Measurements from ENCODE around the gene RRBP1. TPM values are rescaled to one million over a fixed set of nuclear protein-coding genes. Genes with fewer than 3 reads are reported as not detected.

The RRBP1 gene, protein sequence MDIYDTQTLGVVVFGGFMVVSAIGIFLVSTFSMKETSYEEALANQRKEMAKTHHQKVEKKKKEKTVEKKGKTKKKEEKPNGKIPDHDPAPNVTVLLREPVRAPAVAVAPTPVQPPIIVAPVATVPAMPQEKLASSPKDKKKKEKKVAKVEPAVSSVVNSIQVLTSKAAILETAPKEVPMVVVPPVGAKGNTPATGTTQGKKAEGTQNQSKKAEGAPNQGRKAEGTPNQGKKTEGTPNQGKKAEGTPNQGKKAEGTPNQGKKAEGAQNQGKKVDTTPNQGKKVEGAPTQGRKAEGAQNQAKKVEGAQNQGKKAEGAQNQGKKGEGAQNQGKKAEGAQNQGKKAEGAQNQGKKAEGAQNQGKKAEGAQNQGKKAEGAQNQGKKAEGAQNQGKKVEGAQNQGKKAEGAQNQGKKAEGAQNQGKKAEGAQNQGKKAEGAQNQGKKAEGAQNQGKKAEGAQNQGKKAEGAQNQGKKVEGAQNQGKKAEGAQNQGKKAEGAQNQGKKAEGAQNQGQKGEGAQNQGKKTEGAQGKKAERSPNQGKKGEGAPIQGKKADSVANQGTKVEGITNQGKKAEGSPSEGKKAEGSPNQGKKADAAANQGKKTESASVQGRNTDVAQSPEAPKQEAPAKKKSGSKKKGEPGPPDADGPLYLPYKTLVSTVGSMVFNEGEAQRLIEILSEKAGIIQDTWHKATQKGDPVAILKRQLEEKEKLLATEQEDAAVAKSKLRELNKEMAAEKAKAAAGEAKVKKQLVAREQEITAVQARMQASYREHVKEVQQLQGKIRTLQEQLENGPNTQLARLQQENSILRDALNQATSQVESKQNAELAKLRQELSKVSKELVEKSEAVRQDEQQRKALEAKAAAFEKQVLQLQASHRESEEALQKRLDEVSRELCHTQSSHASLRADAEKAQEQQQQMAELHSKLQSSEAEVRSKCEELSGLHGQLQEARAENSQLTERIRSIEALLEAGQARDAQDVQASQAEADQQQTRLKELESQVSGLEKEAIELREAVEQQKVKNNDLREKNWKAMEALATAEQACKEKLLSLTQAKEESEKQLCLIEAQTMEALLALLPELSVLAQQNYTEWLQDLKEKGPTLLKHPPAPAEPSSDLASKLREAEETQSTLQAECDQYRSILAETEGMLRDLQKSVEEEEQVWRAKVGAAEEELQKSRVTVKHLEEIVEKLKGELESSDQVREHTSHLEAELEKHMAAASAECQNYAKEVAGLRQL (N-terminal part only)
- total RNA-seq, result 10 to 100 TPM; 52.0 to 57.7 TPM

- Histone ChIP-seq H3K4me3 (peak within 1 kb of the TSS; percentile 80 to 98), H3K27me3 (no peaks in the 10 kb centered on the region), H3K27ac (peak within 1 kb of the TSS; percentile 89 to 90), H3K36me3 (peaks cover 10% of the 10 kb centered on the region), H3K4me1 (peaks cover 0 to 24% of the 10 kb centered on the region in 2 donors), H3K9me3 (no peaks in the 10 kb centered on the region)
- TF ChIP-seq, protein P1, sequence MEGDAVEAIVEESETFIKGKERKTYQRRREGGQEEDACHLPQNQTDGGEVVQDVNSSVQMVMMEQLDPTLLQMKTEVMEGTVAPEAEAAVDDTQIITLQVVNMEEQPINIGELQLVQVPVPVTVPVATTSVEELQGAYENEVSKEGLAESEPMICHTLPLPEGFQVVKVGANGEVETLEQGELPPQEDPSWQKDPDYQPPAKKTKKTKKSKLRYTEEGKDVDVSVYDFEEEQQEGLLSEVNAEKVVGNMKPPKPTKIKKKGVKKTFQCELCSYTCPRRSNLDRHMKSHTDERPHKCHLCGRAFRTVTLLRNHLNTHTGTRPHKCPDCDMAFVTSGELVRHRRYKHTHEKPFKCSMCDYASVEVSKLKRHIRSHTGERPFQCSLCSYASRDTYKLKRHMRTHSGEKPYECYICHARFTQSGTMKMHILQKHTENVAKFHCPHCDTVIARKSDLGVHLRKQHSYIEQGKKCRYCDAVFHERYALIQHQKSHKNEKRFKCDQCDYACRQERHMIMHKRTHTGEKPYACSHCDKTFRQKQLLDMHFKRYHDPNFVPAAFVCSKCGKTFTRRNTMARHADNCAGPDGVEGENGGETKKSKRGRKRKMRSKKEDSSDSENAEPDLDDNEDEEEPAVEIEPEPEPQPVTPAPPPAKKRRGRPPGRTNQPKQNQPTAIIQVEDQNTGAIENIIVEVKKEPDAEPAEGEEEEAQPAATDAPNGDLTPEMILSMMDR (IDR thresholded peaks at IDR 0.05), result peak; percentile 49 to 67
- DNase-seq (ENCODE audit: low spot score), result peak; percentile 99
These were observed at the start of gene RRBP1 for GRCh38 chr20:17682103-17682888. Gene RRBP1 (minus strand): TSS chr20:17682242. CDS start chr20:17660507, 21,735 bp downstream.

DNA sequence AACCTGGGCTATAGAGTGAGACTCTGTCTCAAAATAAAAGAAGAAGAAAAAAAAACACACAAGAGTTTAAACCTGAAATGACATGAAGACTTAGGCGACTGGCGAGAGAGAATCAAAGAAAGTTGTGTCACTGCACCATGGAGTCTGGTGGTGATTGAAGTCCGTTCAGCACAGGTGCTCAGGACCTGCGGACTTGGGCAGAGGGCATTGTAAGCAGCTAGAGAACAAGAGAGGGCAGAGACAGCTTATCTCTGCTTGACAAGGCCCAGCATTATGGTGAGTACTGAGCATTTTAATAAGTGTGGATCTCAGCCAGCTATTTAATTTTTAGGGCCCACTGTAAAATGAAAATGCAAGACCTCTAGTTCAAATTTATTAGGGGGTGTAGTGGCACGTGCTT lies 49.2 kb upstream of the RRBP1 start:
- H3K27me3 ChIP-seq, result no peaks in the 10 kb centered on the region
- H3K4me1 ChIP-seq, result no peaks in the 10 kb centered on the region
- no peak overlapping the region for H3K4me3 ChIP-seq
- DNase-seq (ENCODE audit: low spot score), result no peak
- no peaks in the 10 kb centered on the region for H3K36me3 ChIP-seq
- no peak overlapping the region for H3K27ac ChIP-seq
- peaks cover 0 to 4% of the 10 kb centered on the region in 2 donors for H3K9me3 ChIP-seq
- TF ChIP-seq, protein P1 (IDR thresholded peaks at IDR 0.05), result no peak

GRCh38 chr20:17730071-17730470 lies 48.0 kb upstream of the RRBP1 start:
- TF ChIP-seq, protein P1 (IDR thresholded peaks at IDR 0.05), result no peak

DNA sequence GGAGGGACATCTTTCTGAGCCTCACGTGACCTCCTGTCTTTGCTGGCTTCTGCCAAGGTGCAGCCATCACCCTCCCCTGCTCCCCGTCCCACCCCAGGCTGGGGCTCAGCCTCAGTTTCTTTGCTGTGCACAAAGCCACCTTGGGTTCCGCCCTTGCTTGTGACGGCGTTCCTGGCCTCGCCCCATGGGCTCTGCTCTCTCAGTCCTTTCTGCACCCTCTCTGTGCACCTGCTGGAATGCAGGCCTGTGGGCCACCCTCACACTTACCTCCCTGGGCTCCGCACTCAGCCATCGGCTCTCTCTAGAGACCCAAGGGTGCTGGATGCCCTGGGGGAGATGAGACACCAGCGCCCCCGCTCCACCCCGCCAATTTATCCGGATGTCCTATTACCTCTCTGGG lies 46.0 kb upstream of the RRBP1 start:
- H3K4me3 ChIP-seq, result no peak overlapping the region
- no peaks in the 10 kb centered on the region for H3K27me3 ChIP-seq
- H3K9me3 ChIP-seq, result no peaks in the 10 kb centered on the region
- no peaks in the 10 kb centered on the region for H3K4me1 ChIP-seq
- no peak overlapping the region for H3K27ac ChIP-seq
- no peak for DNase-seq (ENCODE audit: low spot score)
- TF ChIP-seq, protein P1 (IDR thresholded peaks at IDR 0.05), result no peak
- no peaks in the 10 kb centered on the region for H3K36me3 ChIP-seq

More at GRCh38 chr20:17730071-17730470, 48.0 kb upstream of the RRBP1 start:
- Histone ChIP-seq H3K36me3 (no peaks in the 10 kb centered on the region), H3K27ac (no peak overlapping the region), H3K4me3 (no peak overlapping the region), H3K4me1 (no peaks in the 10 kb centered on the region), H3K27me3 (no peaks in the 10 kb centered on the region), H3K9me3 (no peaks in the 10 kb centered on the region)
- DNase-seq (ENCODE audit: low spot score), result no peak

GRCh38 chr20:17727351-17727750 lies 45.3 kb upstream of the RRBP1 start:
- Histone ChIP-seq H3K36me3 (no peaks in the 10 kb centered on the region), H3K27ac (no peak overlapping the region), H3K27me3 (no peaks in the 10 kb centered on the region), H3K4me1 (no peaks in the 10 kb centered on the region), H3K4me3 (no peak overlapping the region), H3K9me3 (no peaks in the 10 kb centered on the region)
- TF ChIP-seq, protein P1 (IDR thresholded peaks at IDR 0.05), result no peak
- no peak for DNase-seq (ENCODE audit: low spot score)

Data from right atrium auricular region (tissue), 2 donors.